Gastroesophageal sphincter (tissue), 4 donors: ENCODE results near the gene WFIKKN1. TPM values are rescaled to one million over a fixed set of nuclear protein-coding genes. Genes with fewer than 3 reads are reported as not detected.

Experiments
- ATAC-seq: fragments of 150-250 bp; one replicate; pipeline ENCODE4 v1.9.1; 2016; ENCODE audit warnings: mild to moderate bottlenecking, moderate library complexity
- H3K27ac ChIP-seq, 4 donors: fragments of 200-600 bp; sonication (generic) in 3 of 4; 1 replicate in 3 of 4; 2 replicates in 1 of 4; pipeline ENCODE4 v1.5.1; 2016 to 2019
- H3K27me3 ChIP-seq: fragments of 200-600 bp; sonication (generic); one replicate; pipeline ENCODE4 v1.5.1; 2019
- H3K36me3 ChIP-seq, 2 donors: fragments of 200-600 bp; sonication (generic); one replicate each; pipeline ENCODE4 v1.5.1; 2019; ENCODE audit warnings: control low read depth in 1 of 2
- H3K4me1 ChIP-seq, 3 donors: fragments of 200-600 bp; sonication (generic); 1 replicate in 2 of 3; 2 replicates in 1 of 3; pipeline ENCODE4 v1.5.1; 2016 to 2019; ENCODE audit warnings: control low read depth in 2 of 3
- H3K4me3 ChIP-seq, 2 donors: fragments of 200-600 bp; sonication (generic); one replicate each; pipeline ENCODE4 v1.5.1; 2019; ENCODE audit warnings: mild to moderate bottlenecking in 1 of 2, moderate library complexity in 1 of 2
- H3K9me3 ChIP-seq, 3 donors: fragments of 200-600 bp; sonication (generic); one replicate each; pipeline ENCODE4 v1.5.1; 2017 to 2019; ENCODE audit warnings: control low read depth in 2 of 3
- EP300 ChIP-seq: sonication (generic); formaldehyde crosslinking; IDR thresholded peaks from one replicate; pipeline ENCODE4 v1.6.1; 2017; ENCODE audit warnings: antibody characterized with exemption, mild to moderate bottlenecking
- POLR2A ChIP-seq, 2 donors: fragments of 450-650 bp; IDR thresholded peaks; one replicate each; pipeline ENCODE4 v1.6.1; 2017; ENCODE audit warnings: antibody characterized with exemption in 2 of 2, mild to moderate bottlenecking in 2 of 2, moderate library complexity in 1 of 2
- POLR2AphosphoS5 ChIP-seq: sonication (generic); formaldehyde crosslinking; IDR thresholded peaks from one replicate; pipeline ENCODE4 v1.6.1; 2017; ENCODE audit warnings: antibody characterized with exemption
- WGBS, 2 donors: methylation state at CpG; one replicate each; pipeline ENCODE4 v1.1.5; 2018; ENCODE audit warnings: low coverage in 1 of 2; 5-methylcytosine and 5-hydroxymethylcytosine counted together
- total RNA-seq, 4 donors: library from RNA; depleted of rRNA; stranded (reverse); fragments of >200 nt; gene quantifications; one replicate each; pipeline ENCODE4 v1.1.0, GENCODE V29; 2016
- TF ChIP-seq, protein P1 (sequence below), 4 experiments: fragments of 200-600 bp in 2 of 4; fragments of 450-650 bp in 2 of 4; sonication (generic) in 1 of 4; IDR thresholded peaks; one replicate each; pipeline ENCODE4 v1.5.1; 2017 to 2019; ENCODE audit warnings: antibody characterized with exemption in 4 of 4, mild to moderate bottlenecking in 2 of 4, moderate library complexity in 2 of 4

WFIKKN1 gene
- total RNA-seq, 4 donors from 2014 or later, result 0.17 to 0.93 (median 0.35) TPM; not detected in 1

DNA sequence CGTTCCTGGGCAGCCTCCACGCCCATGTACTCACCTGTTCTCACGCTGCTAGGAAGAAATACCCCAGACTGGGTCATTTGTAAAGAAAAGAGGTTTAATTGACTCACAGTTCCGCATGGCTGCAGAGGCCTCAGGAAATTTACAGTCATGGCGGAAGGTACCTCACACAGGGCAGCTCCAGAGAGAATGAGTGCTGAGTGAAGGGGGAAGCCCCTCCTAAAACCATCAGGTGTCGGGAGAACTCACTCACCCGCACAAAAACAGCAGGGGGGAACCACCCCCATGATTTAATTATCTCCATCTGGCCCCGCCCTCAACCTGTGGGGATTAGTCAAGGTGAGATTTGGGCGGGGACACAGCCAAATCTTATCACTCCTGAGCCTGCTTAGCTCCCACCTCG is 22.8 kb upstream of the WFIKKN1 start:
- H3K27ac ChIP-seq, result no peak overlapping the region
- 62 to 73% methylated on average over 2 to 5 of the region's 10 CpGs for WGBS, 2 donors
- ATAC-seq, result no peak
- no peaks in the 10 kb centered on the region for H3K9me3 ChIP-seq
- peaks cover 0 to 5% of the 10 kb centered on the region in 2 donors for H3K36me3 ChIP-seq
- H3K27me3 ChIP-seq, result no peaks in the 10 kb centered on the region
- TF ChIP-seq POLR2A (IDR thresholded peaks at IDR 0.05) (no peak), EP300 (no peak), POLR2AphosphoS5 (no peak)
- TF ChIP-seq, protein P1, sequence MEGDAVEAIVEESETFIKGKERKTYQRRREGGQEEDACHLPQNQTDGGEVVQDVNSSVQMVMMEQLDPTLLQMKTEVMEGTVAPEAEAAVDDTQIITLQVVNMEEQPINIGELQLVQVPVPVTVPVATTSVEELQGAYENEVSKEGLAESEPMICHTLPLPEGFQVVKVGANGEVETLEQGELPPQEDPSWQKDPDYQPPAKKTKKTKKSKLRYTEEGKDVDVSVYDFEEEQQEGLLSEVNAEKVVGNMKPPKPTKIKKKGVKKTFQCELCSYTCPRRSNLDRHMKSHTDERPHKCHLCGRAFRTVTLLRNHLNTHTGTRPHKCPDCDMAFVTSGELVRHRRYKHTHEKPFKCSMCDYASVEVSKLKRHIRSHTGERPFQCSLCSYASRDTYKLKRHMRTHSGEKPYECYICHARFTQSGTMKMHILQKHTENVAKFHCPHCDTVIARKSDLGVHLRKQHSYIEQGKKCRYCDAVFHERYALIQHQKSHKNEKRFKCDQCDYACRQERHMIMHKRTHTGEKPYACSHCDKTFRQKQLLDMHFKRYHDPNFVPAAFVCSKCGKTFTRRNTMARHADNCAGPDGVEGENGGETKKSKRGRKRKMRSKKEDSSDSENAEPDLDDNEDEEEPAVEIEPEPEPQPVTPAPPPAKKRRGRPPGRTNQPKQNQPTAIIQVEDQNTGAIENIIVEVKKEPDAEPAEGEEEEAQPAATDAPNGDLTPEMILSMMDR (IDR thresholded peaks at IDR 0.05), result no peak
- peaks cover 0 to 10% (median 2%) of the 10 kb centered on the region in 3 donors for H3K4me1 ChIP-seq
- no peak overlapping the region for H3K4me3 ChIP-seq

DNA sequence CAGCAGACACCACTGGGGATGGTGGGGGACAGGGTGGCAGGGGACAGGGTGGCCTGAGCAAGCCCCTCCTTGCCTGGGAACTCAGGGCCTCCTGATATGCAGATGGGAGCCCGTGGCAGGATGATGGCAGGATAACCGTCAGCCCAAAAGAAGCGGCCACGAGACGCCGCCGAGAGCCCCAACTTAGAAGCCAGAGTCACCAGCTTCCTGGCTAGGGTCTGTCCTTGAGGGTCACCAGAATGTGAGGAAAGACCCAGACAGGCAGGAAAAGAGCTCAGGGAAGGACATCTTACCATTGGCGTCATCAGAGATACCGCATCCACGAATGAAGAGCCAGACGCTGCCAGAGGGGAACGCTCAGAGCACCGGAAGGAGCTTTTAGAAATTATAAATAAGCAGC is 21.5 kb upstream of the WFIKKN1 start:
- H3K27ac ChIP-seq, result no peak overlapping the region
- no peaks in the 10 kb centered on the region for H3K9me3 ChIP-seq
- H3K4me1 ChIP-seq, result peaks cover 0 to 10% (median 2%) of the 10 kb centered on the region in 3 donors
- no peaks in the 10 kb centered on the region for H3K27me3 ChIP-seq
- 96 to 100% methylated on average over 1 to 4 of the region's 13 CpGs for WGBS, 2 donors
- no peak overlapping the region for H3K4me3 ChIP-seq
- TF ChIP-seq, protein P1 (IDR thresholded peaks at IDR 0.05), result no peak
- TF ChIP-seq POLR2A (IDR thresholded peaks at IDR 0.05) (no peak), EP300 (no peak), POLR2AphosphoS5 (no peak)
- no peak for ATAC-seq
- H3K36me3 ChIP-seq, result peaks cover 0 to 12% of the 10 kb centered on the region in 2 donors

DNA sequence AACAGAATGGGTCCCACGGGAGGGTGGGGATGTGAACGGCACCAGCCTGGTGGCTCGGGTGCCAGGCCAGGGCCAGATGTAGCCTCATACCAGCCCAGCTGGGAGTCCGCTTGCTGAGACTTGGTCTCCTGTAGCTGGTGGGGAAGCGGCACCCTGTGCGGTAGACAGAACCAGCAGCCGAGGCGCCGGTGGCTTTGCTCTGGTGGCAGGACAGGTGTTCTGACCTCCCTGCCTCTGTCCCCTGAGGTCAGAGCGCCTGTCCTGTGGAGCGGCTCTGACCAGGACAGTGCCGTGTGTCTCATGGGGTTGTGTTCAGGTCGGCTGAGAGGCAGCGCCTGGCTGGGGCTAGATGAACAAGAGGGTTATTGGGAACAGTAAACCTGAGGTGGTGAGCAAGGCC is 20.8 kb upstream of the WFIKKN1 start:
- no peak for ATAC-seq

DNA sequence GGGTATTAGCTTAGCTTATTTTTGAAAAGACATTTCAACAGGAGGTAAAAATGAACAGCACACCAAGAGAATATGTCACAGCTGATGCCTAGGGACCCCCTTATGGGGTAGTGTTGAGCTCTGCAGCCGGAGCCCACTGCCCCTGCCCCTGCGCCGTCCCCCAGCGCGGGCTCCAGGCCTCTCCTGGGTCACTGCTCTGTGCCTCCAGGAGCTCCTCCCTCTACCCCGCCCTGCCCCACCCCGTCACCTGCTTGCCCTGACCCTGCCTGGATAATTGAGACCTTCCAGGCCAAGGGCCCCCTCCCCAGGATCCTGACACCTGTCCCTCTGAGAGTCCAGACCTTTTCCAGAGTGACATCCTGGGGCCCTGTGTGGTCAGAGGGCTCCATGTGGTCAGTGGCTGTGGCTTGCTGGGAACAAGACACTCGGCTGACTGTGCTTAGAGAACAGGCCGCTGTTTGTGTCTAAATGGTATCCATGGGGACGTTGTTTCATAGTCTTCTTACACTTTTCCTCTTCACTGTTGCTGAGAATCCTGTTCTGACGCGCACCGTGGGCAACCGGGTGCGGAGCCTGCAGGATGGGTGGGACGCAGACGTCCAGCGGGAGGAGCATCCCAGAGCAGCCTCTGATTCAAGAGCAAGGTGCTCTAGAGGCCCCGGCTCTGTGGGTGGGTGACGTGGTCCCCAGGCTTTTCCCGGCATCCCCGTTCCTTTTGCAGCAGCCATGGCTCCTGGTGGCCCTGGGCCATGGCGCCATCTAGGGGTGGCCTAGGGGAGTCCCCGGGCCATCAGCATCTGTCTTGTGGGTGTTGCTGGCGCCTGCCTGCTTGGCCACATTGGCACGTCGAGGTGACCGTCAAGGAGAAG is 20.0 kb upstream of the WFIKKN1 start:
- Histone ChIP-seq H3K4me1 (peaks cover 0 to 10% (median 2%) of the 10 kb centered on the region in 3 donors), H3K27ac (no peak overlapping the region), H3K36me3 (peaks cover 0 to 7% of the 10 kb centered on the region in 2 donors), H3K9me3 (no peaks in the 10 kb centered on the region), H3K27me3 (no peaks in the 10 kb centered on the region), H3K4me3 (no peak overlapping the region)
- 100% methylated on average over 3 of the region's 28 CpGs; no CpG with 5 or more reads in 1 of the 2 donors for WGBS, 2 donors
- ATAC-seq, result peak; percentile 51
- TF ChIP-seq POLR2AphosphoS5, result no peak
- TF ChIP-seq, protein P1 (IDR thresholded peaks at IDR 0.05), result peak in 3 of 4 experiments; percentile 38 to 75 (median 54)

More for the DNA sequence above, 20.8 kb upstream of the WFIKKN1 start:
- no peaks in the 10 kb centered on the region for H3K9me3 ChIP-seq
- 87% methylated on average over 3 of the region's 14 CpGs; no CpG with 5 or more reads in 1 of the 2 donors for WGBS, 2 donors
- no peaks in the 10 kb centered on the region for H3K27me3 ChIP-seq
- no peak overlapping the region for H3K4me3 ChIP-seq
- no peak overlapping the region for H3K27ac ChIP-seq
- peaks cover 0 to 12% of the 10 kb centered on the region in 2 donors for H3K36me3 ChIP-seq
- peaks cover 0 to 10% (median 2%) of the 10 kb centered on the region in 3 donors for H3K4me1 ChIP-seq
- TF ChIP-seq POLR2AphosphoS5 (no peak), POLR2A (IDR thresholded peaks at IDR 0.05) (no peak)
- TF ChIP-seq, protein P1 (IDR thresholded peaks at IDR 0.05), result no peak

DNA sequence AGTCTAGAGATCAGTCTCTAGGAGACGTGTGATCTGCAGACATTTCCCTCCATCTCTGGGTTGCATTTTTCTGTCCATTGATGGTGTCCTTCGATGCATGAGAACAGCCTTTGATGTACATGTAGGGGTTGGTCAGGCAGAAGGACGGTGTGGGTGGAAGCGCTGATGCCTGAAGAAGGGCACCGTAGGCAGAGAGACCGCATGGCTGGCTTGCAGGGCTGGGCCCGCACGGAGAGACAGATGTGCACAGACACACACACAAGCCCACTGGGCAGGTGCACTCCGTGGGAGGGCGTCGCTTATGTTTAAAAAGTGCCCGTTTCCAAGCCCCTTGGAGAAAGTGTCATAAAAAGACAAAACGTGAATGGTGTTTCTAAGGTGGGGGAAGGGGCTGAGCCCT is 15.7 kb upstream of the WFIKKN1 start:
- WGBS, 2 donors, result 86 to 91% methylated on average over 8 to 11 of the region's 13 CpGs
- TF ChIP-seq EP300 (no peak), POLR2AphosphoS5 (no peak), POLR2A (IDR thresholded peaks at IDR 0.05) (no peak)
- TF ChIP-seq, protein P1 (IDR thresholded peaks at IDR 0.05), result no peak
- no peak for ATAC-seq
- H3K9me3 ChIP-seq, result no peaks in the 10 kb centered on the region
- no peak overlapping the region for H3K27ac ChIP-seq
- H3K4me3 ChIP-seq, result no peak overlapping the region
- H3K27me3 ChIP-seq, result no peaks in the 10 kb centered on the region
- H3K4me1 ChIP-seq, result peaks cover 0 to 10% (median 2%) of the 10 kb centered on the region in 3 donors
- H3K36me3 ChIP-seq, result peaks cover 0 to 28% of the 10 kb centered on the region in 2 donors
